WI38 (cell line): ENCODE results near the gene SNRPF.

Experiments
- H3K4me3 ChIP-seq: 2 replicates; pipeline ENCODE4 v1.5.1; 2011; ENCODE audit warnings: low read depth, mild to moderate bottlenecking, control low read depth, low read length
- TF ChIP-seq, protein P1 (sequence below): IDR thresholded peaks from 2 replicates; pipeline ENCODE4 v1.5.1; 2012; ENCODE audit warnings: low read depth, mild to moderate bottlenecking, control low read depth, low read length

The SNRPF gene

DNA sequence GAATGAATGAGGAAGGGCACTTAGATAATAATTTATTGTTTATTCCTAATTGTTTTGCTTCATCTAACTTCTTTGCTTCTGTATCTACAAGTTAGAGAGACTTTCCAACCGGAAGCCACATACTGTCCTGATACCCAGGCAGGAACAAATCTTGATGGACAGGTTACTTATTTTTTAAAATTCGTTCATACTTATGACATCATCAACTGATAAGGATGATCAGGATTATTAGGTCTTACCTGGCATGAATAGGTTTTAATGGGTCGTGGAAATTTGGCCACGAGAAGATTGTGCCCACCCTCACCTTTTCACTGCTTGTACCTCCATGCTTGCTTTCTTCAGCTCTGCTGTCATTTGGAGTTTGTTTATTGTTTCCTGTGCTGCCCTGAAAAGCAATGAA lies 39.3 kb downstream of the SNRPF start:
- H3K4me3 ChIP-seq, result no peak overlapping the region
- TF ChIP-seq, protein P1, sequence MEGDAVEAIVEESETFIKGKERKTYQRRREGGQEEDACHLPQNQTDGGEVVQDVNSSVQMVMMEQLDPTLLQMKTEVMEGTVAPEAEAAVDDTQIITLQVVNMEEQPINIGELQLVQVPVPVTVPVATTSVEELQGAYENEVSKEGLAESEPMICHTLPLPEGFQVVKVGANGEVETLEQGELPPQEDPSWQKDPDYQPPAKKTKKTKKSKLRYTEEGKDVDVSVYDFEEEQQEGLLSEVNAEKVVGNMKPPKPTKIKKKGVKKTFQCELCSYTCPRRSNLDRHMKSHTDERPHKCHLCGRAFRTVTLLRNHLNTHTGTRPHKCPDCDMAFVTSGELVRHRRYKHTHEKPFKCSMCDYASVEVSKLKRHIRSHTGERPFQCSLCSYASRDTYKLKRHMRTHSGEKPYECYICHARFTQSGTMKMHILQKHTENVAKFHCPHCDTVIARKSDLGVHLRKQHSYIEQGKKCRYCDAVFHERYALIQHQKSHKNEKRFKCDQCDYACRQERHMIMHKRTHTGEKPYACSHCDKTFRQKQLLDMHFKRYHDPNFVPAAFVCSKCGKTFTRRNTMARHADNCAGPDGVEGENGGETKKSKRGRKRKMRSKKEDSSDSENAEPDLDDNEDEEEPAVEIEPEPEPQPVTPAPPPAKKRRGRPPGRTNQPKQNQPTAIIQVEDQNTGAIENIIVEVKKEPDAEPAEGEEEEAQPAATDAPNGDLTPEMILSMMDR, result no peak

DNA sequence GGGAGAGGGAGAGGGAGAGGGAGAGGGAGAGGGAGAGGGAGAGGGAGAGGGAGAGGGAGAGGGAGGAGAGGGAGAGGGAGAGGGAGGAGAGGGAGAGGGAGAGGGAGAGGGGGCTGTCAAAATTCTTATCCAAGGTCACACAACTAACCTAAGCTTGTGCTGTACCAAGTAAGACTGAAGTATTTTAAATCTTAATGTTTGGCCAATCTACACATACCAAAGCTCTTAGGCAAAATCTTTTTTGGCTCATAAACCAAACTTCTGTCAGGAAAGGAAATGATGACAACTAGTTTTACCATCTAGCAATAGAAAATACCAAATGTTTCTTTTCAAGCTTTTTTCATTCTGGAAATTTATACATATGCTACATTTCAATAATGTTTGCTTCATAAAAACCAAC lies 49.8 kb downstream of the SNRPF start:
- no peak overlapping the region for H3K4me3 ChIP-seq
- TF ChIP-seq, protein P1, result no peak

DNA sequence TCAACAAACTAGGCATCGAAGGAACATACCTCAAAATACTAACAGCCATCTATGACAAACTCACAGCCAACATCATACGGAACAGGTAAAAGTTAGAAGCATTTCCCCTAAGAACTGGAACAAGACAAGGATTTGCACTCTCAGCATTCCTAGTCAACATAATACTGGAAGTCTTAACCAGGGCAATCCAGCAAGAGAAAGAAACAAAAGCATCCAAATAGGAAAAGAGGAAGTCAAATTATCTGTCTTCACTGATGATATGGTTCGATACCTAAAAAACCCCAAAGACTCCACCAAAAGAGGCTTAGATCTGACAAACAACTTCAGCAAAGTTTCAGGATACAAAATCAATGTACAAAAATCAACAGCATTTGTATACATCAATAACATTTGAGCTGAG lies 51.1 kb downstream of the SNRPF start:
- TF ChIP-seq, protein P1, result no peak

More for the DNA sequence above, 51.1 kb downstream of the SNRPF start:
- no peak overlapping the region for H3K4me3 ChIP-seq
